ENCODE data around the gene MYO19.
"Not testable (repeated sequence)": the region's sequence is repeated elsewhere in the genome, so short reads cannot be mapped to it uniquely, and the experiment has no call there.

The MYO19 gene

GRCh38 chr17:36496018-36496789 lies 38.5 kb downstream of the MYO19 start:
- DNase-seq, result no peak

GRCh38 chr17:36495076-36495578 lies 39.5 kb downstream of the MYO19 start:
- DNase-seq, result no peak

GRCh38 chr17:36494674-36495073 lies 40.0 kb downstream of the MYO19 start:
- DNase-seq, result no peak

GRCh38 chr17:36493956-36494355 lies 40.7 kb downstream of the MYO19 start:
- no peak for DNase-seq

GRCh38 chr17:36486204-36487194 lies 48.2 kb downstream of the MYO19 start, which contains the start of gene ZNHIT3:
Gene ZNHIT3 (plus strand): TSS chr17:36486681. CDS start chr17:36486700, 19 bp downstream.
- DNase-seq, result peak; percentile 94

GRCh38 chr17:36485805-36486203 lies 48.9 kb downstream of the MYO19 start:
- no peak for DNase-seq

- DNase-seq, result no peak
Measured at GRCh38 chr17:36485027-36485426, 49.6 kb downstream of the MYO19 start.

GRCh38 chr17:36484021-36484420 lies 50.6 kb downstream of the MYO19 start:
- DNase-seq, result not testable (repeated sequence)

GRCh38 chr17:36482611-36483504 lies 51.8 kb downstream of the MYO19 start:
- DNase-seq, result peak; percentile 90

GRCh38 chr17:36481829-36482228 lies 52.8 kb downstream of the MYO19 start:
- DNase-seq, result no peak

- DNase-seq, result no peak
Measured at GRCh38 chr17:36475346-36475970, 59.2 kb downstream of the MYO19 start.

GRCh38 chr17:36474571-36474970 lies 60.1 kb downstream of the MYO19 start:
- no peak for DNase-seq

GRCh38 chr17:36470499-36470898 lies 64.2 kb downstream of the MYO19 start:
- DNase-seq, result no peak

GRCh38 chr17:36469733-36470132 lies 64.9 kb downstream of the MYO19 start:
- DNase-seq, result no peak

- no peak for DNase-seq
Measured at GRCh38 chr17:36468903-36469635, 65.6 kb downstream of the MYO19 start.

GRCh38 chr17:36464765-36465088 lies 69.9 kb downstream of the MYO19 start:
- no peak for DNase-seq

GRCh38 chr17:36463916-36464764 lies 70.5 kb downstream of the MYO19 start:
- peak; percentile 68 for DNase-seq

- no peak for DNase-seq
Measured at GRCh38 chr17:36461330-36462110, 73.1 kb downstream of the MYO19 start.

GRCh38 chr17:36460265-36460937 lies 74.3 kb downstream of the MYO19 start:
- no peak for DNase-seq

Measured in activated CD4-positive, alpha-beta T cell treated with anti-CD3 and anti-CD28 coated beads, Interleukin-2, Interleukin-6, amounts not matched to agents 100 ng/mL and 50 ng/mL, durations not matched to agents 16 hours and 8 hours (primary cell).